Fibroblast of skin of scalp (primary cell): ENCODE measurements around the gene SYP.

Experiments
- DNase-seq: peaks from one replicate; pipeline ENCODE4 v3.0.0-alpha.2; 2013

Gene SYP

DNA sequence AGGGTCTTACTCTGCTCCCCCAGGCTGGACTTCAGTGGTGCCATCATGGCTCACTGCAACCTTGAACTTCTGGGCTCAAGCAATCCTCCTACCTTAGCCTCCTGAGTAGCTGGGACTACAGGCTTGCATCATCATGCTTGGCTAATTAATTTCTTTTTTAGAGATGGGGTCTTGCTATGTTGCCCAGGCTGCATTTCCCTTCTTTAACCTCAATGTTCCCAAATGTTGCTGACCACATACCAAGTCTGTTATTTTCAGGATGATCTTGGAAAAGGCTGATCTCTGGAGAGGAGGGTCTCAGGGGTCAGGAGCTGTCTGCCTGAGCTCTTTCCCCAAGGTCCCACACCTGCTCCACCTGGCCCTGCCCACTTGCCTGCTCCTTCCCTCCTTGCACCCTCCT lies 20.1 kb upstream of the SYP start:
- no peak for DNase-seq

GRCh38 chrX:49214996-49215526 lies 15.1 kb upstream of the SYP start:
- DNase-seq = no peak

DNA sequence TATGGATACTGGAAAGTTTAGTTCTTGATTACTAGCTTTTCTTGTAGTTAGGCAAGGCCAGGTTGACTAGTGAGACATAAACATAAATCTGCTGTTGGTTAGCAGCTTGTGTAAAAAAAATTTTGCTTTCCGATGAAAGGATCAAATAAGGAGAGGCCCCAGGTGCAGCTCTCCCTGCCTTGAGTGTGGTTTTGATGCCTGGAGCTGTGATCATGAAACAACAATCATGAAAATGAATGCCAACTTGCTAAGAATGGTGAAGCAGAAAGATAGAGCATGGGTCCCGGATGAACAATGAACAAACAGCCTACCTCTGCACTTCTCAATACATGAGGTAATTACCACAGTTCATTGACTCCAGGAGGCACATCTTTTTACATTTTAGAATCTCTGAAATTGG lies 14.4 kb upstream of the SYP start:
- no peak for DNase-seq

- no peak for DNase-seq
Measured at GRCh38 chrX:49212861-49213260, 12.9 kb upstream of the SYP start.

DNA sequence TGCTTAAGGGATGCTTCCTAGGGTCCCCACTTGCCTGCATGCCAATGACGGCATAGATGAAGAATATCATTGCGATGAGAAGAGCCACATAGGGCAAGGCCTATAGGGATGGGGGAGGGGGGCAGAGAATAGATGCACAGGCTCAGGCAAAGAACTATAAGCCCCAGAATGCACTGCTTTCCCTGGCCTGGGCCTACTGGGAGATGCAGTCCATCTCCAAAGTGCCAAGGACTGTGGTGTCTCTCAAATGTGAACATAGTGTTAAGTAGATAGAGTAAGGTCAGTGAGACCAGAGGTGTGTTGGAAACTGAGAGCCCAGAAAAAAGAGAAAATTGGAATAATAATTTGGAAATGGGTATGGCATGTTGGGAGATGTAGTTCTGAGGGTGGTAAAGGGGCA lies 12.2 kb upstream of the SYP start:
- DNase-seq = no peak

- DNase-seq = no peak
Measured at GRCh38 chrX:49211074-49211473, 11.1 kb upstream of the SYP start.

DNA sequence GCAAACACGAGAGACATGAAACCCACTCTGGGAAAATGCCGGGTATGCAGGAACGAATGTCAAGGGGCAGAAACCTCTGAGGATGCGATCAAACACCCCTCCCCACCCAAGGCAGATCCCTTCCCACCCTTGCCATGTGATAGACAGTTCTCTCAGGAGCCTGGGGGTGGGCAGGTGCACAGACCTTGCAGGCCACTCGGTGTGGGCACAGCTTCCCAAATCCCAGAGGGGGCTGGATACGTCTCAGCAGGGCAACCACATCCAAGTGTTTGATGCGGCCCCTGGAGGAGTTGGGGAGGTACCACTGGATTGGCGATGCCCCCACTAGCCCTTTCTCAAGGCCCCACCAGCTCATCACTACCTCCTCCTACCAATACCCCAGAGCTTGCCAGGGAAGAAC lies 10.4 kb upstream of the SYP start:
- DNase-seq = no peak

DNA sequence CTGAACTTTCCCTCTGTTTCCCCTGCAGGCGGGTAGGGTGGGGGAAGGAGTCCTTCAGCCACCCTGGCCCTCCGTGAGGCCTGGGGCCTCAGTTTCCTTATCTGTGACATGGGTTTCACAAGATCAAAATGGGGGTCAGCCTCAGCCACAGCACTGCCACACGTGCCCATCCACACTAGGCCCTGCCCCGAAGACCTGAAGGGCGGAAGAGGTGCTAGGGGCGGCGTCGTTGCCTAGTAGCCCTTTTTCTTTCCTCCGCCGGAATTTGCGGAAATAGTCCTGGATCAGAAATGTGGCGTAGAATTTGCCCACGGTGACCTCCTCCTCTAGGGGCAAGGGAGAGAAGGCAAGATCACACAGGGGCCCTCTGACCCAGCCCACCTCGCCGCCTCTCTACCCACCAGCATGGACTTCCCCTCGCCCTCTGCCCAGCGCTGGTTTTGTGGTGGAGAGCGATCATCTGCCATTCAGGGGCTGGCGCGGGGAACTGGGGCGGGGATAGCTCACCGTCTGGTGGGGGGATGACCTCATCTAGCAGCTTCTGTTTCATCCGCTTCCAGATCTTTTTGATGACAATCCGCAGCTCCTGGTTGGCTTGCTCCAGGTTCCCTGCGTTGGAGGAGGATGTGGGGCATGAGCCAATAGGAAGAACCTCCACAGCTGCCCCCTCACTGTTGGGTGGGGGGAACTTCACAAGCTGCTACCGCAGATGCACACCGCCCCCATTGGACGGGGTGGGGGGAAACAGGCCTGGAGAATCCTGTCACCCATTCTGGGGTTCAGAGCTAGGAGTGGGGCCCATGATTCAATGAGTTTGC lies 9.7 kb upstream of the SYP start:
- no peak for DNase-seq

- no peak for DNase-seq
Measured at GRCh38 chrX:49208399-49208798, 8.4 kb upstream of the SYP start.

- no peak for DNase-seq
Measured at GRCh38 chrX:49206543-49206942, 6.5 kb upstream of the SYP start.

- DNase-seq = no peak
Measured at GRCh38 chrX:49205443-49205842, 5.5 kb upstream of the SYP start.

DNA sequence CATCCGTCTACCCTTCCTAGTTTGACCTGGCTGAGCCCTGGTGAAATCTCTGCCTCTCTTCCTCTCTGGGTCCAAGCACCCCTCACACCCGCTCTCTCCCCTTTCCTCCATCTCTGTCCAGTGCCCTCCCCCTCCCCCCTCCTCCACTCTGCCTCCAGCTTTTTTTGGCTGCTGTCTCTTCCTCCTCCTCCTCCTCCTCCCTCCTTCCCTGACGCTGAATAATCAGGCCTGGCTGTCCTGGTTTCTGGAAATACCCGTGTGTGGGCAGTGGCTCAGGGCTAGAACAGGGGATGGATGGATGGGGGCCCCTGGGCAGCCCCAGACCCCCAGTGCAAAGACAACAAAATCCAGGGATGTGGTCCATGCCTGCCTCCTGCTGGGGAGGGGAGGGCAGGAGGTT lies 4.7 kb upstream of the SYP start:
- DNase-seq = no peak

GRCh38 chrX:49204017-49204416 lies 4.0 kb upstream of the SYP start:
- DNase-seq = no peak

GRCh38 chrX:49203536-49203935 lies 3.5 kb upstream of the SYP start:
- DNase-seq = no peak

DNA sequence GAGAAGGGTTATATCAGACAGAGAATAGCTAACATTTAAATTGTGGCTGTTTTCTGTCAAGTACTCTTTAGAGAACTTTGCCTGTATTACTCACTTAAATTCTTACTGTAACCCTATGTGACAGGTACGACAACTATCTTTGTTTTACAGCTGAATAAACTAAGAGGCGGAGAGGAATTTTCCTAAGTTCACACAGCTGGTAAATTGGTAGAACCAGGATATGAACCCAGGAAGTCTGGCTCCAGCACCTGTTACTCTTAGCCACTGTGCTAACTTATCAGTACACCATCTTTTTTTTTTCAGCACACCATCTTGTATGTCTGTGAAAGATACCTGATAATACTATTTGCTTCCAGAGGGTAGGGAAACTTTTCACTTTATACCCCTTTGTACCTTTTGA lies 2.0 kb upstream of the SYP start:
- no peak for DNase-seq

DNA sequence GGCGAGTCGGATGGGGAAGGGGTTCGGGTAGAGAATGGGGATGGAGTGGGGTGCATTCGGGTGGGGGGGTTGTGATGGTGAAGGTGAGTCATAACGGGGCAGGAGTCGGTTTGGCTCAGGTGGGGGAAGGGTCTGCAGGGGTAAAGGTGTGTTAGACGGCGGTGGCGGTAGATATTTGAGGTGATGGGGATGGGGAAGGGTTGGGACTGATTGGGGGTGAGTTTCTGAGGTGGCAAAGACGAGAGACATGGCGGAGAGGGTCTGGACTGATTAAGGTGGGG lies 738 bp downstream of the SYP start:
- no peak for DNase-seq

- DNase-seq = no peak
Measured at GRCh38 chrX:49198540-49199314, 1.3 kb downstream of the SYP start.

DNA sequence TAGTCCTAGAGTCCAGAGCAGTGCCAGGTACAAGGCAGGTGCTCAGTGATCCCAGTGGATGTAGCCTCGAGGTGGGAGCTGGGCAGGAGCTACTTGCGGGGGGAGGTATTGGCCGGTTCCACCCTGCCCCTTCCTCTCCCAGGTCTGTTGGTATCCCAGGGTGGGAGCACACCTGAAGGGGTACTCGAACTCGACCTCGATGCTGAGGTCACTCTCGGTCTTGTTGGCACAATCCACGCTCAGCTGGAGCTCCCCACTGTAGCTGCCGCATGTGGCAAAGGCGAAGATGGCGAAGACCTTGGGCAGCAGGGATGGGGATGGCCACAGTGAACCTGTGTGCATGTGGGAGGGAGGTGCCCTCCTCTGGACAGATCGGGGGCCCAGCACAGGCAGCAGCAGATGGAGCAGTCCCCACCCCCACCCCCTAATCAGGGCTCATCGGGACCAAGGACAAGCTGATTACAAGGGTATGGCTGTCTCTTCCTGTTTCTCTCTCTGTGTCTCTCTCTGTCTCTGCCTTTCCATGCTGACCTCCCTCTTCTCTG lies 2.4 kb downstream of the SYP start:
- DNase-seq = no peak

DNA sequence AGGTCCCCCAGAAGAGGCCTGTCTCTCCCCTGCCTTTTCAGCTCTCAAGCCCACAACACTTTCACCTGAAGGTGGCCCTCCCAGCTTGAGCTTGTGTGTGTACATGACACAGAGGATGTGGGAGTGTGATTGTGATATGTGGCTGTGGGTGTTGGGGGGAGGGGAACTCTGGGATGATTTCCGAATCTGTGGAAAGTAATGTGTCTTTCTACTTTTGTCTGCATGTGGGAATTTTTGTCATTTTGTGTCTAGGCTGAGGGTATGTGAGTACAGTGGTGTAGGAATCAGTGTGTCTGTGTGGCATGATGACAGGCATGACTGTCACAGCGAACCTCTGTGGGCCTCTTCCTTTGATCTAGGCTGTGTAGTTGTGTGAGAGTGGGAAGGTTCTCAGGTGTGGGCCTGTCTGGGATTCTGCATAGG lies 6.4 kb downstream of the SYP start:
- DNase-seq = no peak

GRCh38 chrX:49192722-49193328 lies 7.2 kb downstream of the SYP start:
- DNase-seq = no peak

DNA sequence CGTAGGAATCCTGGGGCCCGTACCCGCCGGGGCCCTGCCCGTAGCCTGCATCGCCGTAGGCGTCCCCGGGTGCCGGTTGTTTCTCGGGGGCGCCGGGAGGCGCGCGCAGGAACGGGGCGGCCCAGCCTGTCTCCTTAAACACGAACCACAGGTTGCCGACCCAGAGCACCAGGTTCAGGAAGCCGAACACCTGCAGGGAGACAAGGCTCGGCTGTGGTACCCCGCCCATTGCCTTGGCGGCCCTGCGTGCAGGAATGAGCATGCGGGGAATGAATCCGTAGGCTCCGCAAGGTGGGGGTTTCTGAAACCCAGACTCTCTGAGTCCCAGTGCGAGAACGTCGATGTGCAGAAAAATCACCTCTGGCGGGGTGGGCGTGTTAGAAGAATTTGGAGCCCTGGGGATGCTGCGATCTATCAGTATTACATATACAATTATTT lies 8.4 kb downstream of the SYP start:
- DNase-seq = no peak

- DNase-seq = peak; percentile 99
Measured at GRCh38 chrX:49190821-49191573, 9.0 kb downstream of the SYP start.

- no peak for DNase-seq
Measured at GRCh38 chrX:49189606-49190005, 10.4 kb downstream of the SYP start.
